ENCODE measurements around the gene RUSC2. TPM values are rescaled to one million over a fixed set of nuclear protein-coding genes. Genes with fewer than 3 reads are reported as not detected.

The RUSC2 gene
- total and polyA plus RNA-seq, 8 donors = 9.0 to 27.1 (median 13.6) TPM

DNA sequence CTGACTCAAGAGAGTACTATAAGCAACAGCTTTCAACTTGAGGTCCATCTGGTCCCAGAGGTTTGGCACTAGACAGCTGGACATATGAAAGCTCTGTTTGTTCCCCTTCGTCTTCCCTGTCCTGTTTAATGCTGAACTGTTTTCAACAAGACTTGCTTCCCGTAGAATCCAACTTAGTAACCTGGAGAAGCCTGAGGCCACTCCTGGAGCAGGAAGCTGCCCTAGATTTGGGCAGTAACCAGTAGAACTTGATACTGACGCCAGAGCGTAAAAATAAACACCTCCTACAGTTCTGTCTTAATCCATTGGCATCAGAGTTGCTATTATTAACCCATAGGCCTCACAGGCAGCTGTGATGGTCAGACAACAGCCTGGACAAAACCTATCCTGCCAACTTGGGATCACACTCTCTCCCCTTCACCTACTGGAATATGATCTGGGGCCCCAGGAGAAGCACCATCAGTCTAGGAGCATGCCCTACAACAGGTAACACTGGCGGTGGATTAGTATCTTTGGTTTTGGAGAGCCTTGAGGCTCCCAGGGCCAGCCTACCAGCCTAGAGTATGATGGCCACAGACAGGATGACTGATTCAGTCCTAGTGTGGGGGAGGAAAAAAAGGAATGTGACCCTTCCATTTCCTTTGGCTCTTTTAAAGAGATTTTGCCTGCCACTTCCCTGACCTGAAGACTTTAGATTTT lies 29.2 kb downstream of the RUSC2 start:
- ATAC-seq (peak; percentile 24 to 64 (median 42)), DNase-seq (no peak)
- peaks cover 30 to 37% (median 36%) of the 10 kb centered on the region in 3 donors for H3K4me1 ChIP-seq

DNA sequence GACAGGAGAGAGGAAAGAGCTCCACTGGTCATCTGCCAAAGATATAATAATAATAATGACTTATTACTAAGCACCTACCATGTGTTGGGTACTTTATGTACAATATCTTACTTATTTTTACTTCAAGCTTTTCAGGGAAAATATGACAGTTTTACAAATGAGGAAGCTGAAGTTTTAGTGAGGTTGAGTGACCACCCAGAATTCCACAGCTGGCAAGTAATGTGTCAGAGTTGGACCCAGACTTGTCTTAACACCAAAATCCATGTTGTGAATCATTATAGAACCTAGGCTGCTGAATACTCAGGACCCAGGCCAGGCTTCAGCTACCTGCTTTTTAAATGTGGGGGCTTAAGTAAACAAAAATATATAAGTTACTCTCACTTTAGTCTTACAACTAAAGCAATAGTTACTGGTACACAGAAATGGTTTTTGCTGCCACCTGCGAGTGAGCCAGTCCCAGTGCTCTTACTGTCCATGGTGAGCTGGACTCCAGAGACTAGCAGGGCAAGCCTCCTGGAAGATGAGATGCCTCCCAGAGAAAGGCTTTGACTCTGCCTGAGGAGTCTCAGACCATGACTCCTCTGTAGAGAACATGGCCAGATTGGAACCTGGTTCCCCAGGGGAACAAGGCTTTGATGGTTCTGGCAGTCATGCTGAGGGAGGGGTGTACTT lies 29.9 kb downstream of the RUSC2 start:
- peaks cover 30 to 37% (median 36%) of the 10 kb centered on the region in 3 donors for H3K4me1 ChIP-seq
- WGBS, 2 donors = 92 to 95% methylated on average over 1 of the region's 1 CpG
- intact Hi-C loops (cut with DNase I) = no loop called here
- FAIRE-seq = no peak
- peak overlapping the region; percentile 43 to 80 (median 64) for H3K27ac ChIP-seq
- ATAC-seq = no peak
- H3K36me3 ChIP-seq = no peaks in the 10 kb centered on the region
- no peak for DNase-seq
- H3K27me3 ChIP-seq = no peaks in the 10 kb centered on the region
- no peak overlapping the region for H3K4me3 ChIP-seq
- no peaks in the 10 kb centered on the region for H3K9me3 ChIP-seq
- TF ChIP-seq, protein P1, sequence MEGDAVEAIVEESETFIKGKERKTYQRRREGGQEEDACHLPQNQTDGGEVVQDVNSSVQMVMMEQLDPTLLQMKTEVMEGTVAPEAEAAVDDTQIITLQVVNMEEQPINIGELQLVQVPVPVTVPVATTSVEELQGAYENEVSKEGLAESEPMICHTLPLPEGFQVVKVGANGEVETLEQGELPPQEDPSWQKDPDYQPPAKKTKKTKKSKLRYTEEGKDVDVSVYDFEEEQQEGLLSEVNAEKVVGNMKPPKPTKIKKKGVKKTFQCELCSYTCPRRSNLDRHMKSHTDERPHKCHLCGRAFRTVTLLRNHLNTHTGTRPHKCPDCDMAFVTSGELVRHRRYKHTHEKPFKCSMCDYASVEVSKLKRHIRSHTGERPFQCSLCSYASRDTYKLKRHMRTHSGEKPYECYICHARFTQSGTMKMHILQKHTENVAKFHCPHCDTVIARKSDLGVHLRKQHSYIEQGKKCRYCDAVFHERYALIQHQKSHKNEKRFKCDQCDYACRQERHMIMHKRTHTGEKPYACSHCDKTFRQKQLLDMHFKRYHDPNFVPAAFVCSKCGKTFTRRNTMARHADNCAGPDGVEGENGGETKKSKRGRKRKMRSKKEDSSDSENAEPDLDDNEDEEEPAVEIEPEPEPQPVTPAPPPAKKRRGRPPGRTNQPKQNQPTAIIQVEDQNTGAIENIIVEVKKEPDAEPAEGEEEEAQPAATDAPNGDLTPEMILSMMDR (IDR thresholded peaks at IDR 0.05) = no peak

More for the DNA sequence above, 29.2 kb downstream of the RUSC2 start:
- no peak for FAIRE-seq
- Histone ChIP-seq H3K9me3 (no peaks in the 10 kb centered on the region), H3K36me3 (no peaks in the 10 kb centered on the region), H3K27ac (peak overlapping the region; percentile 43 to 80 (median 64)), H3K27me3 (no peaks in the 10 kb centered on the region), H3K4me3 (no peak overlapping the region)
- WGBS, 2 donors = 37% methylated on average over 5 of the region's 5 CpGs
- intact Hi-C loops (cut with DNase I) = no loop called here
- TF ChIP-seq, protein P1 (IDR thresholded peaks at IDR 0.05) = no peak

- DNase-seq = no peak
- Histone ChIP-seq H3K9me3 (no peaks in the 10 kb centered on the region), H3K4me1 (peaks cover 30 to 38% (median 36%) of the 10 kb centered on the region in 3 donors), H3K36me3 (no peaks in the 10 kb centered on the region), H3K4me3 (no peak overlapping the region), H3K27me3 (no peaks in the 10 kb centered on the region), H3K27ac (peak overlapping the region; percentile 43 to 80 (median 64))
- WGBS, 2 donors = 83 to 85% methylated on average over 1 of the region's 1 CpG
- intact Hi-C loops (cut with DNase I) = no loop called here
- TF ChIP-seq, protein P1 (IDR thresholded peaks at IDR 0.05) = no peak
- FAIRE-seq = no peak
- ATAC-seq = no peak
Measured at GRCh38 chr9:35520364-35520710, 30.4 kb downstream of the RUSC2 start.

DNA sequence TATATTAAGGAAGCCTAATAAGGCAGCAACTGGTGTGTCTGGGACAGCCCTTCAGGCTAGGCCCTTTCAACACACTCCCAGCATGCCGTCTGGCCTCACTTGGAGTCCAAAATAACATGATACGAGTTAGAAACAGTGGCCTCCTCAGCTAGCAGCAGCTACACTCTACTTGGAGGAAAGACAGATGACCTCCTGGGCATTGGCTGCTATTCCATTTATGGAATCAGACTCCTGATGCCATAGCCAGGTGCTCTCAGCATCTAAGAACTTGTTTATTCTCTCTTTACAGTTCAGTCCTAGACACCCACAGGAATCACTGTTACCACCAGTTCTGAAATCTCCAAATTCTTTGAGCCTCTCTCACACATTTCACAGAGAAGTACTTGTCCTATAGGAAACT lies 31.8 kb downstream of the RUSC2 start:
- Histone ChIP-seq H3K36me3 (no peaks in the 10 kb centered on the region), H3K27ac (peak overlapping the region; percentile 20 to 80 (median 60)), H3K4me3 (no peak overlapping the region), H3K4me1 (peaks cover 27 to 49% (median 38%) of the 10 kb centered on the region in 3 donors), H3K27me3 (no peaks in the 10 kb centered on the region), H3K9me3 (no peaks in the 10 kb centered on the region)
- 69 to 79% methylated on average over 2 of the region's 2 CpGs for WGBS, 2 donors
- intact Hi-C loops (cut with DNase I) = no loop called here
- no peak for DNase-seq
- TF ChIP-seq, protein P1 (IDR thresholded peaks at IDR 0.05) = no peak
- ATAC-seq = no peak
- FAIRE-seq = no peak

- no peaks in the 10 kb centered on the region for H3K27me3 ChIP-seq
- ATAC-seq (no peak), DNase-seq (no peak), FAIRE-seq (no peak)
- peaks cover 28 to 49% (median 38%) of the 10 kb centered on the region in 3 donors for H3K4me1 ChIP-seq
- no peaks in the 10 kb centered on the region for H3K9me3 ChIP-seq
- H3K4me3 ChIP-seq = no peak overlapping the region
- H3K27ac ChIP-seq = peak overlapping the region in 1 of 4 donors; percentile 80
- intact Hi-C loops (cut with DNase I) = no loop called here
- TF ChIP-seq, protein P1 (IDR thresholded peaks at IDR 0.05) = no peak
- H3K36me3 ChIP-seq = no peaks in the 10 kb centered on the region
Measured at GRCh38 chr9:35522187-35522586, 32.3 kb downstream of the RUSC2 start.
